Heart left ventricle (tissue), 13 donors: ENCODE results near the gene MACO1.

ENCODE experiments used
- POLR2A ChIP-seq, 2 donors: fragments of 450-650 bp; IDR thresholded peaks; one replicate each; pipeline ENCODE4 v1.6.1; 2017; ENCODE audit warnings: antibody characterized with exemption in 2 of 2, mild to moderate bottlenecking in 2 of 2, moderate library complexity in 2 of 2
- TF ChIP-seq, protein P1 (sequence below), 12 donors: fragments of 200-600 bp; sonication (generic) in 4 of 12; IDR thresholded peaks; one replicate each; pipeline versions ENCODE4 v1.5.0 to v1.8.0; 2018 to 2022; ENCODE audit warnings: antibody characterized with exemption in 12 of 12, mild to moderate bottlenecking in 5 of 12
- donor health status: ischemic (EF 13 %, LVEDD 7.1; RV severe dilation, severe dysfunction).
- donor health status: DM: no; HTN: yes; CAD: no.
- donor health status: DM: no; HTN: no; CAD: no.
- donor health status: ischemic (EF 25% LVEDD 6.9; RV normal size, moderate dysfunction).
- donor health status: ischemic (EF 25% LVEDD 5.7; RV mildly dilated, moderate dysfunction).
- donor health status: ischemic (EF 35%, LVEDD 5.7; RV mildly dilated, moderate dysfunction).
- donor health status: nonischemic (EF 11% LVEDD 7.7; RV severe dilation, severe dysfunction).
- donor health status: DM: yes; HTN: yes; CAD: no.
- donor health status: PGD.
- donor health status: ischemic (EF 29% LVEDD 5.4; RV normal size, mild dysfunction).
- donor health status: nonischemic (EF 23%, LVEDD 6.1; RV moderate dilation, normal function).

DNA sequence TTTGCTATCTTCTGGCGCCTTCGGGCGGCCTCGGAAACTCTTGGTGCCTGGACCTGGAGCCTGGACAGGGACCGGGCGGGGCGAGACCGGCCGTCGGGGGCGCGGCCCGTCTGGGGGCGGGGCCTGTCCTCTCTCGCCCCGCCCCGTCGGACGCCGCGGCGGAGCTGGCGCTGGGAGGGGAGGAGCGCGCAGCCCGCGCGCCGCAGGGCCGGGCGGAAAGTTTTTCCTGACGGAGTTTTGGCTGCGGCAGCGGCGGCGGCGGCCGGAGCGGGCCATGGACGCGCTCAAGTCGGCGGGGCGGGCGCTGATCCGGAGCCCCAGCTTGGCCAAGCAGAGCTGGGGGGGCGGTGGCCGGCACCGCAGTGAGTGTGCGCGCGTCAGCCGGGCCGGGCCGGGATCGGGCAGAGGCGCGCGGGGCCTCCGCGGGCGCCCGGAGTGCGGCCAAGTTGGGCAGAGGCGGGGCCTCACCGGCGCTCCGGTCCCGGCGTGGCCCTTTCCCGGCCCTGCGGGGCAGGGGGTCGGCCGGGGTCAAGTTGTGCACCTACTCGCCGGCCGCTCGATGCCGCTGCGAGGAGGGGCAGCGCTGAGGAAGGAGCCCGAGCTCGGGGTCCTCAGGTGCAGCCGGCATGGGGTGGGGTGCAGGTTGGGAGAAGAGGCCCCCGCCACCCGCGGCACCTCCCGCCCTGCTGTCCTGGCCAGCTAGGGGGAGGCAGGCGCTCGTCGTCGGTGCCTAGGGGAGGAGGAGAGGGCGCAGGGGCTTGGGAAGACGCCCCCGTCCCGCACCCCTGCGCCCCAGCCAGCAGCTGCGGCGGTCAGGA lies 112.9 kb downstream of the MACO1 start, which contains the start of gene LDLRAP1:
- TF ChIP-seq, protein P1, sequence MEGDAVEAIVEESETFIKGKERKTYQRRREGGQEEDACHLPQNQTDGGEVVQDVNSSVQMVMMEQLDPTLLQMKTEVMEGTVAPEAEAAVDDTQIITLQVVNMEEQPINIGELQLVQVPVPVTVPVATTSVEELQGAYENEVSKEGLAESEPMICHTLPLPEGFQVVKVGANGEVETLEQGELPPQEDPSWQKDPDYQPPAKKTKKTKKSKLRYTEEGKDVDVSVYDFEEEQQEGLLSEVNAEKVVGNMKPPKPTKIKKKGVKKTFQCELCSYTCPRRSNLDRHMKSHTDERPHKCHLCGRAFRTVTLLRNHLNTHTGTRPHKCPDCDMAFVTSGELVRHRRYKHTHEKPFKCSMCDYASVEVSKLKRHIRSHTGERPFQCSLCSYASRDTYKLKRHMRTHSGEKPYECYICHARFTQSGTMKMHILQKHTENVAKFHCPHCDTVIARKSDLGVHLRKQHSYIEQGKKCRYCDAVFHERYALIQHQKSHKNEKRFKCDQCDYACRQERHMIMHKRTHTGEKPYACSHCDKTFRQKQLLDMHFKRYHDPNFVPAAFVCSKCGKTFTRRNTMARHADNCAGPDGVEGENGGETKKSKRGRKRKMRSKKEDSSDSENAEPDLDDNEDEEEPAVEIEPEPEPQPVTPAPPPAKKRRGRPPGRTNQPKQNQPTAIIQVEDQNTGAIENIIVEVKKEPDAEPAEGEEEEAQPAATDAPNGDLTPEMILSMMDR (IDR thresholded peaks at IDR 0.05): peak in 2 of 12 donors; percentile 11 to 12
- TF ChIP-seq POLR2A (IDR thresholded peaks at IDR 0.05): peak; percentile 82 to 96
